Measurements from ENCODE around the gene SYNGR3. TPM values are rescaled to one million over a fixed set of nuclear protein-coding genes. Genes with fewer than 3 reads are reported as not detected.
A peak's percentile ranks its signal among the peaks of the same experiment; 100 is the strongest.

Gene SYNGR3
- total and polyA plus RNA-seq, 12 donors: 0.54 to 10.9 (median 2.8) TPM; not detected in 2

DNA sequence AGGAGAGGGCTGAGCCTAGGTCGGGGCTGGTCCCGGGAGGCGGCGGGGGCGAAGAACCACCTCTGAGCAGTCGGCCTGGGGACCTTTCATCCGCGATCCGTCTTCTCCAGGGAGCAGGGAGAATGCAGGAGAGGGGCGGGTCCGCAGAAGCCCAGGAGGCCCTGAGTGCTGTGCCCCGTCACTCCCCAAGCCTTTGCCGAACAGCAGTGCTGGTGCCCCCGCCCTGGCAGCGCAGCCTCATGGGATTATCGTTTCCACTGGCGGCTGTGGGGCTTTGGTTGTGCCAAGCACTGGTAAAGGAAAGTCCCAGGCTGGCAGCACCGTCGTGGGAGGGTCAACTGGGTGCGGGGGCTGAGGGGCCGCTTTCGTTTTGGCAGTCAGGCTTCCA, 17.3 kb upstream of the SYNGR3 start:
- no peak for TF ChIP-seq POLR2A (IDR thresholded peaks at IDR 0.05)
- TF ChIP-seq, protein P1, sequence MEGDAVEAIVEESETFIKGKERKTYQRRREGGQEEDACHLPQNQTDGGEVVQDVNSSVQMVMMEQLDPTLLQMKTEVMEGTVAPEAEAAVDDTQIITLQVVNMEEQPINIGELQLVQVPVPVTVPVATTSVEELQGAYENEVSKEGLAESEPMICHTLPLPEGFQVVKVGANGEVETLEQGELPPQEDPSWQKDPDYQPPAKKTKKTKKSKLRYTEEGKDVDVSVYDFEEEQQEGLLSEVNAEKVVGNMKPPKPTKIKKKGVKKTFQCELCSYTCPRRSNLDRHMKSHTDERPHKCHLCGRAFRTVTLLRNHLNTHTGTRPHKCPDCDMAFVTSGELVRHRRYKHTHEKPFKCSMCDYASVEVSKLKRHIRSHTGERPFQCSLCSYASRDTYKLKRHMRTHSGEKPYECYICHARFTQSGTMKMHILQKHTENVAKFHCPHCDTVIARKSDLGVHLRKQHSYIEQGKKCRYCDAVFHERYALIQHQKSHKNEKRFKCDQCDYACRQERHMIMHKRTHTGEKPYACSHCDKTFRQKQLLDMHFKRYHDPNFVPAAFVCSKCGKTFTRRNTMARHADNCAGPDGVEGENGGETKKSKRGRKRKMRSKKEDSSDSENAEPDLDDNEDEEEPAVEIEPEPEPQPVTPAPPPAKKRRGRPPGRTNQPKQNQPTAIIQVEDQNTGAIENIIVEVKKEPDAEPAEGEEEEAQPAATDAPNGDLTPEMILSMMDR (IDR thresholded peaks at IDR 0.05): no peak
- WGBS, 4 donors: 2 to 17% (median 3%) methylated on average over 5 to 22 of the region's 22 CpGs

DNA sequence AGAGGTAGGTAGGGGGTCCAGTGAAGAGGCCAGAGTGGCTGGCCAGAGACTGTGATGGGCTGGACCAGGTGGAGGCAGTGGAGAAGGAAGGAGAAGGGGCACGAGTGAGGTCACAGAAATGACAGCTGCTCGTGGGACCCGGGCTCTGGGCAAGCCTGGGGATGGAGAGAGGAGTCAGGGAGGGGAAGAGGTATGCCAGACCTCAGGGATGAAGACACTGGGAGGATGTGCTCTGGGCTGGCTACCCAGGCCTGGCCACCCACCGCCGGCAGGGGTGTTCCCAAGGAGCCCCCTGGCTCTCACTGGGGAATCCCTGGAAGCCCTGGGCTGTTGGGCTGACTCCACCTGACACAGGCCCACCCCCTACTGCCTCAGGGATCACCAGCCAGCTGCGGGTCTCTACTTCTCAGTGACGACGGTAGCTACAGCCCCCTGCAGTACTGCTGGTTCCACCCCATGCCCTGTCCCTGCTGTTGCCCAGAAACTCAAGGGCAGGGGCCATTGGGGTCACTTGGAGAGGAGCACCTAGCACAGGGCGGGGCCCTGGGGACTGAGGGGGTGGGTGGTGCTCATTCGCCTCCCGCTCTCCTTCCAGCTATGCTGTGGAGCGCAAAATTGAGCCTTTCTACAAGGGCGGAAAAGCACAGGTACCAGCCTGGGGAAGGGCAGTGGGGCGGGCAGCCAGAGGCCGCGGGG, 16.2 kb upstream of the SYNGR3 start:
- no peak overlapping the region for H3K4me3 ChIP-seq
- peaks cover 0 to 46% of the 10 kb centered on the region in 2 donors for H3K36me3 ChIP-seq (replicated peaks in 1 of 2)
- TF ChIP-seq POLR2A (IDR thresholded peaks at IDR 0.05): no peak
- TF ChIP-seq, protein P1 (IDR thresholded peaks at IDR 0.05): no peak
- H3K4me1 ChIP-seq (replicated peaks in 1 of 2): peaks cover 7 to 21% of the 10 kb centered on the region in 2 donors
- H3K27ac ChIP-seq: no peak overlapping the region
- DNase-seq: no peak
- intact Hi-C loops (cut with DNase I): no loop called here
- H3K9me3 ChIP-seq (replicated peaks in 1 of 3): no peaks in the 10 kb centered on the region
- 84 to 94% (median 89%) methylated on average over 12 to 16 of the region's 16 CpGs for WGBS, 4 donors
- H3K27me3 ChIP-seq: no peaks in the 10 kb centered on the region

More for the DNA sequence above, 17.3 kb upstream of the SYNGR3 start:
- H3K4me3 ChIP-seq: peak overlapping the region; percentile 74 to 100 (median 93)
- H3K36me3 ChIP-seq (replicated peaks in 1 of 2): peaks cover 0 to 35% of the 10 kb centered on the region in 2 donors
- intact Hi-C loops (cut with DNase I): no loop called here
- peak in 1 of 7 donors; percentile 27 for DNase-seq
- no peaks in the 10 kb centered on the region for H3K27me3 ChIP-seq
- peaks cover 7 to 21% of the 10 kb centered on the region in 2 donors for H3K4me1 ChIP-seq (replicated peaks in 1 of 2)
- H3K27ac ChIP-seq: peak overlapping the region in 1 of 5 donors; percentile 79
- H3K9me3 ChIP-seq (replicated peaks in 1 of 3): no peaks in the 10 kb centered on the region

GRCh38 chr16:1974157-1975070, 15.4 kb upstream of the SYNGR3 start:
- Histone ChIP-seq H3K36me3 (replicated peaks in 1 of 2) (peaks cover 0 to 47% of the 10 kb centered on the region in 2 donors), H3K4me1 (replicated peaks in 1 of 2) (peaks cover 7 to 21% of the 10 kb centered on the region in 2 donors), H3K27ac (no peak overlapping the region), H3K27me3 (peaks cover 8% of the 10 kb centered on the region), H3K9me3 (replicated peaks in 1 of 3) (no peaks in the 10 kb centered on the region), H3K4me3 (no peak overlapping the region)
- 89 to 94% (median 93%) methylated on average over 24 to 42 of the region's 42 CpGs for whole genome bisulfite sequencing, 4 donors
- intact Hi-C loops (cut with DNase I): no loop called here
- TF ChIP-seq, protein P1 (IDR thresholded peaks at IDR 0.05): no peak
- TF ChIP-seq POLR2A (IDR thresholded peaks at IDR 0.05): no peak
- DNase-seq: no peak

Data from adrenal gland (tissue), 12 donors.